Fibroblast of skin of right biceps (primary cell): Measurements from ENCODE around the gene N4BP2.
A peak's percentile ranks its signal among the peaks of the same experiment; 100 is the strongest.

Experiments used
- DNase-seq: peaks from one replicate; pipeline ENCODE4 v3.0.0-alpha.2; 2013

Gene N4BP2

DNA sequence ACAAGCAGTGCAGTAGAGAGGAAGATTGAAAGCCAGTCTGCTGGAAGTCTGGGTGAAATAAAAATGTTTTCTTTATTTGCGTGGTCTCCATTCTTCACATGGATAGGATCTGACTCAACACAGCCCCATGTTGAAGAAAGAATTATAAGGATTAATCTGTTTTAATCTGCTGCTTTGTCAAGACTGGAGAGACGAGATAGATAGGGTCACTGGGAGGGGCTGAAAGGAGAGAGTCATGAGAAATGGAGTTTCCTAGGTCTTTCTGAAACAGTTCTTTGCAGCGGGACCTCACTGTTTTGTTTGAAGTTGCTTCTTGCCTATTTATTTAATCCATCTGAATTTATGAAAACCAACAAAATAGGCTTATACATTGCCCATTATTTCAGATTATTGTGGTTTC is 107.8 kb downstream of the N4BP2 start:
- peak; percentile 38 for DNase-seq

DNA sequence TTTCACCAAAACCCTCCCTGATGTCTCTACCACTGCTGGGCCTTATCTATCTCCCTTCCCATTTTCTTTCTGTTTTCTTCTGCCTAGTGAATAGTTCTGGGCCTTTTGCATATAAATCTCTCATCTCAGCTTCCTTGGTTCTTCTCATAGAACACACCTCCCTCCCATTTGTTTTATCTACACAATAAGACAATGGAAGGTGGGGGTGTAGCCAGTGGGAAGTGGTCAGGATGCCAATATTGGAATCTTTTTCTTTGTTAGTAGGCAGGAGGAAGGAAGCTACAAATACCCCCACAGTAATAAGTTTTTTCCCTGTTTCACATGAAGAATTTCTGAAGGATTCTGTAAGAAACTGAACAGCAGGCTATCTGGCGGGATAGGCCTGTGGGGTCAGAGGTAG is 109.3 kb downstream of the N4BP2 start:
- DNase-seq = no peak

DNA sequence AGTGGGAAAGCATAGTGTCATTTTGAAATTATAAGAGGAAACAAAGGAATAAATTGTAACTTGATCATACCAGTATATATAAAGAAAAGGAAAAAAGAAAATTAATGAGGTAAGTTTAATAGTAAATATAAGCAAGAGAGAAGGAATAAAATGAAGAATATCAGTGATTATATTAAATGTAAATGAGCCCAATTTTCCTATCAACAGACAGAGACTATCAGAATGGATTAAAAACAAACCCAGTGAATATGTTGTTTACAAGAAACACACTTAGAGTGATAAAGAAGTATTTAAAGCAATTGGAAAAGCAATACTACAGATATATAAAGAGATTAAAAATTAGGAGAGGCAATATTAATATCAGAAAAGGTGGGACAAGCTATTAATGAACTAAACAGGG is 111.4 kb downstream of the N4BP2 start:
- DNase-seq = no peak

DNA sequence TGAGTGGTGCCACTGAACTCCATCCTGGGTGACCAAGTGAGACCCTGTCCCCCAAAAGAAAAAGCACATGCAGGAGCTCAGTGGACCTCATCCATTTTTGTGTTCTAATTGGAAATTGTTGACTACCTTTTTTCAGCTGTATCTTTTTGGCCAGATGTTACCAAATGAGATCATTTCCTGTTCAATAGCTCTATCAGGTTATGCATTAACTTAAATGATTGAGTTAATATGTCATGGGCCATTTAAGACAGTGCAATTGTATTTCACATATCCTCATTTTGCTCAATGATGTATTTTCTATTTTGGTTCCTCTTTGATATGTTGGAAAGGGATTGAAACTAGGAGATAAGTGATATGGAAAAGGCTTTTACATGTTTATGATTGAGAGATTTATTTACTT is 113.9 kb downstream of the N4BP2 start:
- no peak for DNase-seq

DNA sequence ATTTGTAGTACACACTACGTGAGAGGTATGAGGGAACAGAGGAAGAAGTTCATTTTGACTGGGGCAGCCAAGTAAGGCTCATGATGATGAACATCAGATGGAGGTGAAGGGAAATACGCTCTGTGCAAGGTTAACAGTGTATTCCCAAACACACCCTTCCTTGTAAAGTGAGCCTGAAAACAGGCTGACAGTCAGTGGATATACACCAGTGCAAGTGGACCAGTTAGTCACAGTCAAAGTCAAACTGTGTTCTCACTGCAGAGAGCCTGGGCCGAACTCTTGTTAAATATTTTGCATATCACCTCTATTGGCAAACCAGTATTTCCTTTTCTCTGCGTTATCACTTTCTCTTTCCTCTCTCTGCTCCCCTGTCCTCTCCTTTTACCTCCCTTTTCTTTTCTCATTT is 116.8 kb downstream of the N4BP2 start:
- no peak for DNase-seq

DNA sequence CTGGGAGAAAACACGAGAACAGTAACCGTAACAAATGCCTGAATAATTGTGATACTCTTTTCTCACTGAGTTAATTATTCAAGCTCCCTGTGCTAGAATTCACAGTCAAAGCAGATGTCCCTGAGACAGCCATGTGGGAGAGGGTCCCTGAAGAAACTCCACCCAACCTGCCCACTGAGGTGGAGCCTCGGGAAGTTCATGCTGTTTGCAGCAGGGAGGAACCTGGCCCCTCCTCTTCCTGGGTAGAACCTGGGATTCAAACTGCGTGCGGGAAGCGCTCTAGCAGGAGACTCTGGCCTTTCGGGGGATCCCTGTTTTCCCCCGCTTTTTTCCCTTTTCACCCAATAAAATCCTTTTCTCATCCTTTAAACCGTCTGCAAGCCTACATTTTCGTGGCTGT is 120.0 kb downstream of the N4BP2 start:
- DNase-seq = no peak

DNA sequence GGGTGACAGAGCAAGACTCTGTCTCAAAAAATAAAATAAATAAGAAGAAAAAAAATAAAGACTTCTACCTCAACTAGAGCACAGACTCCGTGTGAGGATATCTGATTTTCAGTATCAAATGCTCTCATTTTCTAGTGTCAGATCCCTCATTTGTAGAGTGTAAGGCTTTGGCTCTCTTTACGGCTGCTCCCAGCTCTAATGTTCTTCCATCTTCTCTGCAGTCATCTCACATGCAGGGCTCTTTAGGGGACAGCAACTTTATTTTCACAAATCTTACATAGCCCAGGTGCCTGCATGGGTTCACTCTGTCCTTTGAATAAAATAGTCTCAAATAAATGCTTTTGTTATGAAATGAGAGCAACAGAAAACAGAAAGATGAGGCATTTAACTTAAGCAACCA is 120.9 kb downstream of the N4BP2 start:
- no peak for DNase-seq

DNA sequence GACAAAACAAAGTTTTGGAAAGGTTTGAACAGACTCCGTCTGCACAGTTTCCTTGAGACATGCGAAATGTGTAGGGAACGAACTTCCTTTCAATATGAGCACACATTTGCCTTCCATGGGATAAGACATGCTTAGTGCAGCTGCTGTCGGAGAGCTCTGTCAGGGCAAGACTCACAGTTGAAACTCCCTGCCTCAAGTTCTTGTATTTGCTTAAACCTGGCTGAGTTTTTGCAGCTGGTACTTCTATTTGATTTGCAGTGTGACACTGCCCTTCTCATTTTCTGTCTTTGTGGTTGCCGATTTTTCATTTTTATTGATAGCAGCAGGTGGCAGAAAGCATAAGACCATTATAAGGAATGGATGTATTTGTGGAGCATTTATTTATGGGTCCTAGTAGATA is 122.0 kb downstream of the N4BP2 start:
- DNase-seq = no peak

DNA sequence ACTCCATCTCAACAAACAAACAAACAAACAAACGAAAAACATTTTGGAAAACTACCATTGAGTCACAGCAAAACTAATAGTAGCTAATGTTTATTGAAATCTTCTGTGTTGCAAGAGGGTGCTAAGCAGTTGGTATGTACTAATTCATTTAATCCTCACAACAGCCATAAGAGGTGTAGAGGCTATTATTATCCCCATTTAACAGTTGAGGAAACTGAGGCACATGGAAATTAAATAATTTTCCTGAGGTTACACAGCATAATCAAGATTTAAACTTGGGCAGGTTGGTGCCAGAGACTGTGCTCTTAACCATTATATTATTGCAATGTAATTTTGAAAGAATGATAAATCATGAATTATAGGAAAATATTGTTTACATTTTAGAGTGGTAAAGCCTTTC is 122.7 kb downstream of the N4BP2 start:
- no peak for DNase-seq

DNA sequence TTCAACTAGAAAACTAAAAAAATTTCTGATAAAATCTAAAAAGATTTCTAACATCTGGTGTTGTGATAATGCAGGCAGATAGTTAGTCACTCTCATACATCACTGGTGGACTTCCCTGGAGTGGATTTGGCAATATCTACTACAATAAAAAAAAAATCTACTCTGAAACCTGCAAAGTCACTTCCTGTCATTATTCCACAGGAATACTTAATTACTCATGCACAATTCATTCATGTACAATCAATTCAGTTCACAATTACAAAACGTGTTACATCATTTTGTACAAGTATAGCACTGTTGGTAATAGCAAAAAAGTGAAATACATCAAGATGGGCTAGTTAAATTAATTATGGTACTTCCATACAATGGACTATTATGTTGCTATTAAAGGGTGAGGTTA is 123.7 kb downstream of the N4BP2 start:
- peak; percentile 88 for DNase-seq

DNA sequence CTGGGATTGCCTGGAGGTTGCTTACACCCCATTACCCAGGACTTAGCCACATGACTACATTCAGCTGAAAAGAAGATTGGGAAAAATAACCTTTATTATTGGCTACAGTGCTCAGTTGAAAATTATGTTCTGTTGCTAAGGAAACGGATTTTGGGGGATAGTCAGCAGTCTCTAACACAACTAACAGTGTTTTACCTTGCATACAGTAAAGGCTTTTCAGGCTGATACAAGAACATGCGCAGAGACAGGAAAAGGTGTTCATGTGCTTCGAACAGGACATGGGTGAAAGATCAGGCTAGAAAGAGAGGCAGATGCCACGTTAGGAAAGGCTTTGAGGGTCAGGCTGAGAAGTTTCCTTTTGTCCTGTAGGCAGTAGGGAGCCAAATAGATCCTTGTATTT is 125.4 kb downstream of the N4BP2 start:
- no peak for DNase-seq

DNA sequence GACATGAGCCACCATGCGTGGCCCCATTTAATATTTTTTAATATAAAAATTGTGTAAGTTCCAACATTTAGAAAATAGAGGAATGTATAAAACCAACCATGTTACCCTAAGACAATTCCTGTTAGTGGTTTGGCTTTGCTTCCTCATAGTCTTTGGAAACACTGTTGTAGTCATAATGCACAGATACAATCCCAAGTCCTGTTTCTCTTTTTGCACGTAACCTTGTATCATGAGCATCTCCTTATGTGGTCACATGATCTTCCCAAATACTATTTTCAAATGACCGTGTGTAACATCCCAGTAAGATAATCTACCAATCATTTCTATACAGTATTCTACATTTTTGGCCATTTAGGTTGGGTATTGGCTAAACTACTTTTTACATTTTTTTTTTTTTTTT is 126.3 kb downstream of the N4BP2 start:
- DNase-seq = no peak

DNA sequence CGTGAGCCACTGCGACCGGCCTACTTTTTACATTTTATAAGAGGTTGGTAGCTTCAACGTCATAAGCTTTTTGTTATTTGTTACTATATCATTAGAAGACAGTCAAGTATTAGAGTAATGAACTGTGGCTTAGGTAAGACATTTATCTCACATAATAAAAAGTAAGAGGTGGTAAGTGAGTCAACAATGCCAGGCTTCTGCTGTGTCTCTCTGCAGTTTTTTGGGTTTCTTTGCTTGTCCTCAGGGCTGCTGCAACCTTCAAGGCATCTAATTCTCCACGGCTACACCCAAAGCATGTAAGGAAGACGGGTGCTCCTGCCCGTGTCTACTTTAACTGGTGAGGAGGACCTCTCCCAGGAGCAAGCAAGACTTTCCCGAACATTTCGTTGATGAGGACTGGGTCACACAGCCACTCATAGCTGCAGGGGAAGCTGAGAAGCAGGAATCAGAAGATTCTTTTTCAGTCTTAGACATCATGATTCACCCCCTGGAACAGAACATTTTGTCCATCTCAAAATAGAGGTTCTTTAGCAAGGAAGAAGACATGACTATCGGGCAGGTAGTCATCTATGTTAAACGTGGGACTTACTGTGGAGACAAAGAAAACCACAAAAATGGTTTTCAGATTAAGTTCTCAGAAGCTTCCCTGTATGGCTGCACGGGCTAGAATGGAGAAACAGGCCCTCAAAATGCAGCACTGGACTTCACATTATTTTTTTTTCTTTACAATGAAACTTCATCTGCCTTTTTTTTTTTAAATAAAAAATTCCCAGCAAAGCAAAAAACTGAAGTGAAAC is 127.2 kb downstream of the N4BP2 start:
- DNase-seq = peak; percentile 25

DNA sequence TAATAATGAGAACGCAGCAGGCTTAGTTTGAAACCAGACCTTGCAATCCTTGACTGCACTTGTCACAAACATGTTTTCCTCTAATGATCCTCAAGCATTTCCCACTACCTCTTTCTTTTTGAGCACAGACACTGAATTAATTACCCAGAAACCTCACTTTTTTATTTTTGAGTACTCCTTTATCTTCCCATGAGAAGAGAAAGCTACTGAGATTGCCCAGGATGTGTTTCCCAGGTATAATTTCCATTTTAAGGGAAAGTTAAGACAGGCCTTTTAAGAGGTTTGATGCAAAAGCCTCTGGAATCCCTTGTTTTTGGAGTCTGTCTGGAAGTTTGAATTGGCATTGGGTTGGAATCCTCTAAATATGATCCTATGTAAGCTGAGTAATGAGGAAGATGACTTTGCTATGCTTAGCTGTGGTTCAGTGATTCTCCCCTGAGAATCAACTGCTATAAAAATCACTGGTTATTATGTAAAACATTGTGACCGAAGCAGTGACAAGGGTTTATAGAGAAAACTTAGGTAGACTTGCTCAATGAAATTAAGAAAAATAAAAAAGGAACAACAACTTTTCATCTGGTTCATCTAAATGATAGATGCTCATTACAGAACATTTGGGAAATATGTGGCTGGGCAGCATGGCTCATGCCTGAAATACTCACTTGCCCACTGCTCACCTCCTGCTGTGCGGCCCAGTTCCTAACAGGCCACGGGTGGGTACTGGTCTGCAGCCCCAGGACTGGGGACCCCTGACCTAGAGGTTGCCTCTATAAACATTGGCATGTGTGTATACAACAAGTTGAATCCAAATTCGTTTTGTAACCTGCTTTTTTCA is 129.4 kb downstream of the N4BP2 start:
- peak; percentile 63 for DNase-seq

DNA sequence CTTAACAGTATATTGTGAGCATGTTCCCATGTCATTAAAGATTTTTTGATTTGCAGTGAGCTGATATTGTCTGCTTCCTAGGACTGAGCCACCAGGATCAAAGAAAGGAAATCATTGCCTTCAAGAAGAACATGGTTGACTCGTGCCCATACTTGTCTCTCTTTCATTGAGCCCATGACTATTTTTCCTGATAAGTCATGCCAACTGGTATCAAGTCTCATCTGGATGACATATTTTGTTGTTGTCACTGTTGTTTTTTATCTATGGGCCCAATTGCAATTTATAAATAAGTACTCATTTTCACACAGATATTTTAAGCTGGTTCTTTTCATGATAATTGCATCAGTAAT is 130.0 kb downstream of the N4BP2 start:
- DNase-seq = no peak

DNA sequence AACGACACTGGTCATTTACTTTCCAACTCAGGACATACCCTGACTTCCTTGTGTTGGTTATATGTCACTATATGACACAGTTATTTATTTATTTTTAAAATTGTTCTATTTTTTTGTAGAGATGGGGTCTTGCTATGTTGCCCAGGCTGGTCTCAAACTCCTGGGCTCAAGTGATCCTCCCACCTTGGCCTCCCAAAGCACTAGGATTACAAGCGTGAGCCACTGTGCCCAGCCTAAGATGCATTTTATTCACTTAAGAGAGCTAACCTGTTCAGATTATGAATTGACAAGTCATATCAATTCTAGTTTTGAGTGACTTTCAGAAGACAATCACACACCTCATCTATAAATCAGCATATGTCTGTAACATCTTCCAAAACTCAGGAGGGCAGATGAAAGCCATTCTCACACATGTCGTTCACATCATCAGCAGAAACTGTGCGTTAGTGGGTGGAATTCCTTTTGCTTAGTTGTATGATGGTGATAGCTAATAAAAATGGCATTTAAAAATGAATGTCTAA is 130.8 kb downstream of the N4BP2 start:
- no peak for DNase-seq

DNA sequence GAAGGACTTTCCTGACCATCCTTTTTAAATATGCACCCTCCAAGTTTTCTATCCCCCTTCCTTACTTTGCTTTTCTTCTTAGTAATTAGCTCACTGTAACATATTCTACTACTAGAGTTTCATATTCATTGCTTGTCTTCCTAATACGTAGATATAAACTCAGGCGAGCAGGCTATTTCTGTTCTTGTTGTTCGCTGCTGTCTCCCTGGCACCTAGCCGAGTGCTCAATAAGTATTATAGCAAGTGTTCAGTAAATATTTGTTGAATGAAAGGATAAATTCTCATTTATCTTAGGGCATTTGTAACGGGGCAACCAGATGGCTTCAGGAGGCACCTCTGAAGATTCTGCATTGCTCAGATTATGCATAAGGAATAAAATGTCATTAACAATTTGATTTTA is 133.4 kb downstream of the N4BP2 start:
- DNase-seq = no peak

DNA sequence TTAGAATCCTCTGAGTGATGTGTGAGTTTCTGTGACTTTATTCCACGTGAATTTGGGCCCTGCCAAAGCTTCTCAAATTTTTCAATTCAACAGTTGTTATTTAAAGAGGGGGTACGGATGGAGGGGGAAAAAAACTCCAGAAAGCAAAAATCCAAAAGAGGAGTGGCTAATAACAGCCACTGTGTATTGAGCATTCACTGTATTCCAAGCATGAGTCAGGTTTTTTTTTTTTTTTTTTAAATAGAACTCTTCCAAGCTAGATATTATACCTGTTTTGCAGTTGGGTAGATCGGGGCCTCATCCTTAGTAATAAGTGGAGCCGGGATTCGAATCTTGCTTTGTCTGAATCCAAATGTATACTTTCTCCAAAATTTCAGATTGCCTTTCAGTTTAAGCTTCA is 133.8 kb downstream of the N4BP2 start:
- DNase-seq = no peak

DNA sequence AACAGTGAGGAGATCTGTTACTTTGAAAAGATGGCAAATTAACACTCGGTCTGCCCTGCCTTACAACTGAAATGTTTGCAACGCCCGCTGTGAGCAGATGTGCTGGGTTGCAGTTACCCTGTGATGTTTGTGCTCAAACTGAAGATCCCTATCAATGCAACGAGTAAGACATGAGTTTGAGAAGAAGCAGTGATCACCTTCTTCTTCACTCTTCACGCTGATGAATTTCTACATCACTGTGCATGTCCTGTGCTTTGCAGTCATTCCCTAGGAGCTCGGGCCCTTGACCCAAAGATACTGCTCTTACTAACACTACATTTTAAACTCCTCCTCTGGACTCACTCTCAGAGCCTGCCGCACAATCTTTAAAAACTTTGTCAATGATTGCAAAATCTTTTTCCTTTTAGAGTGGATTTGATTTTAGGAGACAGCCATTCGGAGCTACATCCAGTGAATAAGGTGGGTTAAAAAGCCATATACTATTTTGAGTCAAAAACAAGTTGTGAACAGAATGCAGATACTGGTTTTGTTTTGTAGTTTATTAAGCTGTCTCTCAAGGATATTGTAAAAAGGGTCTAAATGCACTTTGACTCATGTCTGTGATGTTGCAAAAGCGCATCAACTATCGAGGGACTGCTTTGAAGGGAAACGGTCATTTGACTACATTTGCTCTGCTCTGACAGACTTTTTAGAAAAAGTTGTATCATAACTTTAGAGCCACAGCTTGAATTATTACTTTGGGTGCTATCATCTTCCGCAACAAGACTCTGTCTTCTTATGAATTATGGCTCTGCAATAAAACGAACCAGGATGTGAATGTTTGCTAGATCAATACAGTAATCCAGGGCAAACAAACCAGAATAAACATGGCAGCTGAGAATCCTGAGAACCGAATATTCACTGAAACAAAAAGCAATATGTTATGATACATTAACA is 134.5 kb downstream of the N4BP2 start:
- no peak for DNase-seq

DNA sequence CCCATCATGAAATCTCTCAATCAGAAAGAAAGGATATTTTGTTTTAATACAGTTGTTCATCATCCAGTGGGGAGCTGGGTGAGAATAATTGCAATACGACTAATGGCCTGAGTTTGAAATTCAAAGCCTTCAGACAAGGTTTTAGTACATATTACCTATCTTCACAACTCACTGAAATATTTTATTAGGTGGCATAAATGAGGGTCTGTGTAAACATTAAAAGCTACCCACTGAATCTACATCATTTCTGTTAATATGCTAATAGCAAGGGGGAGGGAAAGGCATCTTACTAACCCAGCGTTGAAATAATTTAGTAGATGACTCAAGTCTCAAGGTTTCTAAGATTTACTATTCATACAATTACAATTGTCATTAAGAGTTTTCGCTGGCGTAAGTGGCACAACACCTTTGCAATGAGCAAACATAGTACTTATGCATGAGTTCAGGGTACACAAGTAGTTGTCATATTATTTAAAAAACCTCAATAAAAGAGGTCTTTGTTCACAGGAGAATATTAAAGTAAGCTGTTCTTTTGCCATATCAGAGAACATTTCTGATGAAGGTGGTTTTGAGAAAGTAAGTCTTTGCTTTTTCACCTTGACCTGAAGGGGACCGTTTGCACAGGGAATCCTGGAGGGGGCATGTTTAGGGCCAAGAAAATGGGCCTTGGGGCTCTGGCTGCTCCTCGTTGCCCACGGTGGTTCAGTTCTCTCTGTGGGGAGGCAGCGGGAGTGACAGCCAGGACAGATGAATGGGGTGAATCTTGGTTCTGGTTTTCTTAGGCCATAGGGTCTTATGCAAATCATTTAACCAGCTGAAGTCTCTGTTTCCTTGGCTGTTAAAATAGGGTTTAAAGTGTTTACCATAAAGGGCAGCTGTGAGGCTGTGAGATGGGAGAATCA is 135.7 kb downstream of the N4BP2 start:
- no peak for DNase-seq

DNA sequence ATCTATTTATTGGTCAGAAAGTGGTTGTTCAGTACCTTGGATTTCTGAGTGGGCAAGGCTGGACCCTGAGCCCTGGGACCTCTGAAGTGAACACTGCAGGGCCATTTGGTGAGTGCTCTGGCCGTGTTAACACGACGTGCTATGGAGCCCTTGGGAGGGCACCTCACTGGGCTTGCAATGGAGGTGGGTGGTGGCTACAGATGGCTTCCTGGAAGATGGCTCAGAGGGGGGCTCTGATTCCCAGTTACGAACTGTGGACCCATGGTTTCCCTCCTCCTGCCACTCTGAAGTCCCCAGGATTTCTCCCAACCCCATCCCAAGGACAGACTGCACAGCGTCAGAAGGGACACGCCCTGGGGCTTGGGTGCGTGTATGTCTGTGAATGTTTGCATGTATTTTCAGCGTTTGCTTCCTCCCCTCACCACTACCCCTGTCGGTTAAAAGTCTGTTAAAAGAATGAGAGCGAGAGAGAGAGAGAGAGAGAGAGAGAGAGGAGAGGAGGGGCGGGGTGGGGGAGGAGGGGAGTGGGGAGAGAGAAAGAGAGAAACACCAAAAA is 136.4 kb downstream of the N4BP2 start:
- DNase-seq = no peak

DNA sequence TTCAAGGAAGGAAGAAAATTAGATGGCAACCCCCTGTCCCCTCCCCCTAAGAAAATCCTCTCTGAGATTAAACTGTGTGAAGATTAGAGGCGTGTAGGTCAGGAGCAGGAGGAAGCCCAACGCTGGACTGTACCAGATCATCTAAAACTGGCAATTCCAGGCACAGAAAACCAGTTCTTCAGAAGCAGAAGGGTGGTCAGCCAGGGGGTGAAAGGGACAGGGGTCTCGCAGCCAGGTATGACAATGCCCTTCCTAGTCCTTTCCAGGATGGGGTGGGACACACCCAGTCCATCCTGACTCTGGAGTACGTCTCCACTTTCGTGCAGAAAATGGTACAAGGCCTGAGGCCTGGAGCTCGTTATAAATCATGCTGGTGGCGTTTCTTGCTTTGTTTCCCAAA is 136.9 kb downstream of the N4BP2 start:
- DNase-seq = no peak
